NCI-H2029 treated with DMSO at 0.1 percent for 48 hours (cell line): ENCODE results near the gene SALL4.
"Not testable (repeated sequence)": the region's sequence is repeated elsewhere in the genome, so short reads cannot be mapped to it uniquely, and the experiment has no call there.

Experiments used
- DNase-seq: peaks from one replicate; lab custom pipeline; 2025; lab: John Stamatoyannopoulos, UW

Gene SALL4

DNA sequence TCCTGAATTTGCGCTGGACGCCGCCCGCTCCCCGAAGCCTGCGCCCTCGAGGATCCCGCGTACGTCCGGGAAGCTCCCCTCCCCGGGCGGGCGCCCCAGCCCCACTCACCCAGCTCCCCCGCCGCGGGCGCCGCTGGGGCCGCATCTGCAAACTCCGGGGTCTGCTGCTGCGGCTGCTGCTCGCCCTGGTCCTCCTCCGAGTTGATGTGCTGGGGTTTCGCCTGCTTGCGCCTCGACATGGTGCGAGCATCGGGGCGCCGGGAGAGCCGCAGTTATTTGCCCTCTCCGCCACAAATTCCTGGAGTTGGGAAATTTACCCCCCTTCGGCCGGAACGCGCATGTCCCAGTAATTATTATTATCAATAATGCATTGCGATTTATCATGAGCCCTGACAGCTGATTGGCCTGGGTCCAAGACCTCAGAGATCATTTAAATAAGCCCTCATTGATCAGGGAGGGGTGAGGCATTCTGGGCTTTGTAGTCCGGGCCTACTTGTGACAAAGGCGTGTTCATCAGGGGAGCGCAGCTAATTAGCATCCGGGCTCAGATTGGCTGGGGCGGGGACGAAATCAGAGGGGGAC lies at the start of gene SALL4:
Gene SALL4 (minus strand): TSS at position 352 of the 582 bp plus-strand sequence. CDS start 113 bp downstream, at position 239.
- DNase-seq, result no peak

DNA sequence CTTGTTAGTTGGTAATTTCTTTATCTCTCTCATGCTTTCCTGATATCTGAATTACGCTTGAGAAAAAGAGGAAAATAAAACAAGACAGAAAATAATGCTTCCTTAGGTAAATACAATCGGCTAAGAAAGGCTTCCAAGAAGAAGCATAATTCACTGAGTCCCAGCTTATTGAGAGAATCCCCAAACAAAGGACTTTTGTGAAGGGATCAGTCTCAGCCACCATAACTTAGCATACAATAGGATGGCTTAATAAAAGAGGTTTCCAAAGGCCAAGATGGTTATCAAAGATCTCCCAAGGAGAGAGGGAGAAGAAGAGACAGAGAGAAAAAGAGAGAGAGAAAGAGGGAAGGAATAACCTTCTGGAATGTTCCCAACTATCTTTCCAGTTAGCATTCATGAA lies 46.0 kb upstream of the SALL4 start:
- no peak for DNase-seq

DNA sequence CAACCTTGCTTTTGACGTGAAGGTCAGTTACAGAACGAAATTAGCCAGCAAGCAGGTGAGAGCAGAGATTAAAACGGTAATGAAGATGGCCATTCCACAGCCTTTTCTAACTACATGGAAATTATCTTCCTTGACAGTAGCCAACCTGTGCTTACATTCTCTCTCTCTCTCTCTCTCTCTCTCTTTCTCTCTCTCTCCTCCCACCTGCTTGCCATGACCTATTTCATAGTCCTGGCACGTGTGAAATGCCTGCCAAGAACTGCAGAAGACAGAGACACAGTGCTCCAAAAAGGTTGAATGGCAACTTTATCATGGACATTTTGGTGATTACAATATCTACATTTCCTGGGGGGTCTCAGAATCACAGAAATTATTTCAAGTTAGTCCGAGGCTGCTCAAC lies 38.5 kb upstream of the SALL4 start:
- DNase-seq, result no peak

DNA sequence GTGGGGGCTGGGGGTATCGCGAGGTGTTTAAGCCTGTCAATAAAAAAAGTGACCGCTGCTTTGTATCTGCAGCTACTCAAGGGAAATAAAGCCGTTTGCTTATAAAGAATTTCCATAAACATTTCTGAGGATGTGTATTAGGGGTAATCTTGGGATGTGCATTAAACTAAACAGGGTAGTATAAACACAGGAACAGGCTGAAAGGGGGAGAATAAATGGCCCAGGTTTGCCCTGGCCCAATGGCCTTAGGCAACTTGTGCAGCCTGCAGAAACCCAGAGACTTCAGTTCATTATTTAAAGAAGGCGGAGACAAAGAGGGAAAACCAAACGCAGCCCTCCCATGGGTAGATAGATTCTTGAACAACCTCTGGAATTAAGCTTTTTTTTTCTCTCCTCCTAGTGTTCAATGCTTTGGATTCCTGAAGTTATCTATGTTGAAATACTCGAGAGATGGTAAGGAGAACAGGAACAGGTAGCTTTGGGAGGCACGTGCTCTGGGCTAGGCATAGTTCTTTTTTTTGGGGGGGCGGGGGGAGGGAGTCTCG lies 35.6 kb upstream of the SALL4 start:
- DNase-seq, result no peak

DNA sequence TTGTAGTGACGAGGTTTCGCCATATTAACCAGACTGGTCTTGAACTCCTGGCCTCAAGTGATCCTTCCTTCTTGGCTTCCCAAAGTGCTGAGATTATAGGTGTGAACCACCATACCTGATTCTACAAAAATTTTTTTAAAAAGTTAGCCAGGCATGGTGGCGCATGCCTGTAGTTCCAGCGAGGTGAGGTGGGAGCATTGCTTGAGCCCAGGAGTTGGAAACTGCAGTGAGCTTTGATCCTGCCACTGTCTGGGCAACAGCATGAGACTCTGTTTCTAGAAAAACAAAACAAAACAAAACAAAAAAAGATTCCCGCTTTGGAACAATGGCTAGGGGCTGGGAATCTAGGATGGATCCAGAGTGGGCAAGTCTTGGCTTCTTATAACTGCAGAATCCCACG lies 35.1 kb upstream of the SALL4 start:
- DNase-seq, result no peak

DNA sequence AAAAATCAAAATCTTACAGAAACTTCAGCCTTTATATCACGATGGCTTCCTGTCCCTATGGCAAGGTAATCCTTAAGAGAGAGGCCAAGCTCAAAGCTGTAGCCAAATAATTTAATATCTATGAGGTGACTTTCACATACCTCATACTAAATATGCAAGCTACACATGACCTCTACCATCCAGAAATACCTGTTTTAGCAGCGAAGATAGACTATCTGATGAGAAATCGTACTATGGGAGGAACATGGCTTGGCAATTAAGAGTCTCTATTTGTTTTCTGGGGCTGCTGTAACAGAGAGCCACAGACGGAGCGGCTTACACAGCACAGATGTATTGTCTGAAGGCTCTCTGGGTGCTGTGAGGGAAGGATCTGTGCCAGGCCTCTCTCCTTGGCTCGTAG lies 31.0 kb upstream of the SALL4 start:
- no peak for DNase-seq

DNA sequence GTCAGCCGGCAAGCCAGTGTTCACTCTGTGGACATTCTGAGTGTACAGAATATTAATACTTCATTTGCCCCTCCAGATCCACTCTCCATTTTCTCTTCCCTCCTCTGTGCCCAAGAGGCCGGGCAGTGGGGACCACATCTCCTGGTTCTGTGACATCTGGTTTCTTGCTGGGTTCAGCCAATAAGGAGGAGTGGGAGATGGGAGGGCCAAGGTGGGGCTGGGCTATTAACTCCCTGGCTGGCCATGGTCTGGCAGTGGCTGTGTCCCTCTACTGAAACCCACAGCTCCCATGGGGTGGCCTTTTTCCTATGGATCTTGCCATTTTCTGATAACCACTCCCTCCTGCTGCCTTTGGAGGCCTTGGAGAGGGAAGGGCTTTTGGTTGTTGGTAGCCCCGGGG lies 30.0 kb upstream of the SALL4 start:
- DNase-seq, result no peak

DNA sequence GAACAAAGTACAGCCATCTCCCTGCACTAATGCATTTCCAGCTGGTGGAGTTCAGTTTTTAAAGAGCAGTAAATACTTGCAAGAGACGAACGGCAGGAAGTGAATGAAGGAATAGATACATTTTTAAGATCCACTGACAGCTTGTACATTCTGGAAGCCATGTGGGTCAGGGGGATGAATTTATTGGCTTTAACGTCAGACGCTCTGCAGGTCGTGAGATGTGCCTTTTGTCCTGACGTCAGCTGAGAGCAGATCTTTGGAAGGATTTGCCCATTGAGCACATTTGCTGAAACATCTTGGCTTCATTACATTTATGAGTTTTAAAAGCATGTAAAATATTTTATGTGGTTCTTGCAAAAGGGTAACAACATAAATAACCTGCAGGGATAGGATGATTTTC lies 29.5 kb upstream of the SALL4 start:
- DNase-seq, result no peak

DNA sequence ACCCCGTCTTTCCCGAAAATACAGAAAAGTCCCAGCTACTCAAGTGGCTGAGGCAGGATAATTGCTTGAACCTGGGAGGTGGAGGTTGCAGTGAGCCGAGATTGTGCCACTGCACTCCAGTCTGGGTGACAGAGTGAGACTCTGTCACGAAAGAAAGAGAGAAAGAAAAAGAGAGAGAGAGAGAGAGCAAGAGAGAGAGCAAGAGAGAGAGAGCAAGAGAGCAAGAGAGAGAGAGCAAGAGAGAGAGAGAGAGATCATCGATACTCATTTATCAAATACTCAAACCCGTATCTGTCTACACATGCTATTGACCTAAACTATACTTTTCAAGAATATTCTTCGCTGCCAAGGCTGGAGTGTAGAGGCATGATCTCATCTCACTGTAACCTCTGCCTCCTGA lies 28.2 kb upstream of the SALL4 start:
- no peak for DNase-seq

DNA sequence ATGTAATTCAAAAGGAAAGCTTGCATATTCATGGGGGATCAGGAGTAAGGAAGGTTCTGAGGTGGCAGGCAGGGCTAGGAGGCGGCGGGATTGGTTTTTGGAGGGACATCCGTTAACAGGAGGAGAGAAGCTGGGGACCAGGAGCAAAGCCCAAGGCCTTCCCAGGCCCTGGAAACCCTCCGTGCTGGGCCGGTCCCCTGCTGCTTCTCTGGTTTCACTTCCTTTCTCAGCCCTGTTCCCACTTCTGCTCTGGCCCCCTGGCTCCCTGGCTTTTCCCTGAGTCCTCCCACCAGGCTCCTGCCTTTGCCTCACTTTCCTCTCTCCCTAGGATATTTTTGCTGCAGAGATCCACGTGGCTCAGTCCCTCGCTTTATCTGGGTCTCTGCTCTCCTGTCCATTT lies 26.4 kb upstream of the SALL4 start:
- DNase-seq, result no peak

DNA sequence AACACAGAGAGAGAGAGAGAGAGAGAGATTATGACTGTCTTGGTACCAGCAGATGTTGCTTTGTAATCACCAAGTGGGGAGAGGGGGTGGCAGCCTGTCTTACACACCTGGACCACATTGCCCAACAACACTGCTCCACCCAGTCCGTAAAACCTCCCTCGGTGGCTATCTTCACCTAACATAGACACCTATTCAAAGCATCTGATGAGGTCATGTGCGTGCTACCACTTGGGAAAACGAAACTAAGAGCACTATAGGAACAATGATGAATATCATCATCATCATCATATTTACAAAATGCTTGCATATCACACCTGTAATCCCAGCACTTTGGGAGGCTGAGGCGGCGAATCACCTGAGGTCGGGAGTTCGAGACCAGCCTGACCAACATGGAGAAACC lies 24.1 kb upstream of the SALL4 start:
- no peak for DNase-seq

DNA sequence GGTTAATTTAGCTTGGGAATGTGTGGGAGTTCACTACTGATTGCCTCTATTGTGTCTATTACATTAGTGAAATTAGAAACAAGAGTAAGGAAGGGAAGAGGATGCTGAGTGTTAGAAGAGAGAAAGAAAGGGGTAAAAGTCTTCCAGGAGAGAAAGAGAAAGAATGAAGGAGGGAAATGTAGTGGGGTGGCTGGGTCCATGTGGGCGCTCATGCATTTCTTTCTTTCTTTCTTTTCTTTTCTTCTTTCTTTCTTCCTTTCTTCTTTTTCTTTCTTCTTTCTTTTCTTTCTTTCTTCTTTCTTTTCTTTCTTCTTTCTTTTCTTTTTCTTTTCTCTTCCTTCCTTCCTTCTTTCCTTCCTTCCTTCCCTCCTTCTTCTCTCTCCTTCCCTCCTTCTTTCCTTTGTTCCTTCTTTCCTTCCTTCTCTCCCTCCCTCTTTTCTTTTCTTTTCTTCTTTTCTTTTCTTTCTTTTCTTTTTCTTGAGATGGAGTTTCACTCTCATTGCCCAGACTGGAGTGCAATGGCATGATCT lies 16.2 kb upstream of the SALL4 start:
- no peak for DNase-seq

DNA sequence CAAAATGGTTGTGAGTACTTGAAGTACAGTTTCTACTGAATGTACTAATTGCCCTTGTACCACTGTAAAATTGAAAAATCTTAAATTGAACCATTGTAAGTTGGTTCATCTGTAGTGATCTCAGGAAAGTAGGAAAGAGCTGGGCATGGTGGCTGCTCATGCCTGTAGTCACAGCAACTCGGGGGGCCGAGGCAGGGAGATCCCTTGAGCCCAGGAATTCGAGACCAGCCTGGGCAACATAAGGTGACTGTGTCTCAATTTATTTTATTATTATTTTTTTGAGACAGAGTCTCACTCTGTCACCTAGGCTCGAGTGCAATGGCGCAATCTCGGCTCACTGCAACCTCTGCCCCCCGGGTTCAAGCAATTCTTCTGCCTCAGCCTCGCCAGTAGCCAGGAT lies 14.5 kb upstream of the SALL4 start:
- DNase-seq, result not testable (repeated sequence)

DNA sequence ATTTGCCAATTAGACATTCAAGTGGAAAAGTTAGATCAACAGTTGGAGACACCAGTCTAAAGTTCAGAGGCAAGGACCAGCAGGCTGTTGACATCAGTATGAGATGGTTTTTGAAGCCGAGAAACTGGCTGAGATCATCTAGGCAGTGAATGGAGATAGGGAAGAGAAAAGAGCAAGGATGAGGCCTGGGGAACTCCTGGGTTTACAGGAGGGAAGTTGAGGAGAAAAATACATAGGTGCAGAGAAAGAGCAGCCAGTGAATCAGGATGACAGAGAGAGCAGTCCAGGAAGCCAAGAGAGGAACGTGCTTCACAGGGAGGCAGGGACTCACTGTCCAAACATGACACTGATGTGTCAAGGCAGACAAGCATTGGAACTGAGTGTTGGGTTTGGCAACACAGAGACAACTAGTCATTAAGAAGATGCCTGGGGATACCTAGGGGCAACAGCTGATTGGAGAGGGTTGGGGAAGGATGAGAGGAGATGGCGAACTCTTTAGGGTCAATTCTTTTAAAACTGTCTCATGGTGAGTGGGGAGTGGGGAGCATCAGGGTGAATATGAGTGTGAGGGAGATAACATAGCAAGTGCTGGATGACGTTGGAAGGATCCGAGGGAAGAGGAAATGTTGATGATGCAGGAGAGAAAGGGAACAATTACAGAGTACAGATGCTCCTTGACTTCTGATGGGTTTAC lies 13.2 kb upstream of the SALL4 start:
- no peak for DNase-seq

DNA sequence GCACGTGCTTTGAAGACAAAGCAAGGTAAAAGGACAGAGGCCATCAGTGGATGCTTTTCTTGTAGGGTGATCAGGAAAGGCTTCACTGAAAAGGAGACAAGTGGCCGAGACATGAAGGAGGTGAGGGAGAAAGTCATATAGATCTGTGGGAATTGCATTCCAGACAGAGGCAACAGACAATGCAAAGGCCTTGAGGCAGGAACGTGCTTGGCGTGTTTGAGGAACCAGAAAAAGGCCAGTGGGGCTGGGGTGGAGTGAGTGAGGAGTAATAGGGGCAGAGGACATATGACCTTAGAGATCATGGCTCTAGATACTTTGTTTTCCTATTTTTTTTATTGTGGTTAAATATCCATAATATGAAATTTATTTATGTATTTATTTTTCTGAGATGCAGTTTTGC lies 10.5 kb upstream of the SALL4 start:
- DNase-seq, result no peak

DNA sequence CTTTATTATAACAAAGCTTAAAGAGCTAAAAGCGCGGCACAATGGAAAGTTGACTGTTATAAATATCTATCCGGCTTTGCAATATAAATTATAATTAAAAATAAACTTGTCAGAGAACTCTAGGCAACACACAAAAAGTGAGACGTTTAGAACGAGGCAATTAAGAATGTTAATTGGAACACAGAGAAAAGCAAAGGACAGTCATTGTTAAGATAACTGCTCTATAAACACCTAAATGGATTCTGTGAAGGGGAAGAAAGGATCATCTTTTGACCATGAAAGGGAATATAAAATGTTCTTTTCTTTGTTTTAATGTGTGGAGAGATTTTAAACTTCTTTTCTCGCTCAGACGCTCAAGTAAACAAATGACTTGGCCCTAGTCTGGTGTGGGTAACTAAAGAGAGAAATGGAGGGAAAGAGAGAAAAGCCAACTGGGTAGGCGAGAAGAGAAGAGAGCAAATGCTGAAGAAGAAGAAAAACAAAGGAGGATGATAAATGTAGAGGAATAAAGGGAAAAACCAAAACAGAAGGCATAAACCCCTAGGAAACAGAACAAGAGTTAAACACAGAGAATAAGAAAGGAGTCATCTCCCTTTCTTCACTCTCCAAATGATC lies 9.3 kb upstream of the SALL4 start:
- no peak for DNase-seq

DNA sequence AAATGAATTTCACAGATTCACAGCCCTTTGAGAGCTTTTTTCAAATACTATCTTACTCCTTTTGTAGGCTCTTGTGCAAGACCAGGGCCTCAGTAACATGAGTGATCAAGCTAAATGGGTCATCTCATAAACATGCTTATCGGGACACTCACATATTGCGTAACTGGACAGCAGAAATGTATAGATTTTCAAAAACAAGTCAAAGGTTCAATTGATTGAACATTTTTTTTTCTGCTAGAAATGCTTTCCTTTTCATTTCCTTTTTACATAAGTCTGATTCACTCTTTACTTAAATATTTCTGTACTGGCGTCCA lies 8.7 kb upstream of the SALL4 start:
- no peak for DNase-seq

DNA sequence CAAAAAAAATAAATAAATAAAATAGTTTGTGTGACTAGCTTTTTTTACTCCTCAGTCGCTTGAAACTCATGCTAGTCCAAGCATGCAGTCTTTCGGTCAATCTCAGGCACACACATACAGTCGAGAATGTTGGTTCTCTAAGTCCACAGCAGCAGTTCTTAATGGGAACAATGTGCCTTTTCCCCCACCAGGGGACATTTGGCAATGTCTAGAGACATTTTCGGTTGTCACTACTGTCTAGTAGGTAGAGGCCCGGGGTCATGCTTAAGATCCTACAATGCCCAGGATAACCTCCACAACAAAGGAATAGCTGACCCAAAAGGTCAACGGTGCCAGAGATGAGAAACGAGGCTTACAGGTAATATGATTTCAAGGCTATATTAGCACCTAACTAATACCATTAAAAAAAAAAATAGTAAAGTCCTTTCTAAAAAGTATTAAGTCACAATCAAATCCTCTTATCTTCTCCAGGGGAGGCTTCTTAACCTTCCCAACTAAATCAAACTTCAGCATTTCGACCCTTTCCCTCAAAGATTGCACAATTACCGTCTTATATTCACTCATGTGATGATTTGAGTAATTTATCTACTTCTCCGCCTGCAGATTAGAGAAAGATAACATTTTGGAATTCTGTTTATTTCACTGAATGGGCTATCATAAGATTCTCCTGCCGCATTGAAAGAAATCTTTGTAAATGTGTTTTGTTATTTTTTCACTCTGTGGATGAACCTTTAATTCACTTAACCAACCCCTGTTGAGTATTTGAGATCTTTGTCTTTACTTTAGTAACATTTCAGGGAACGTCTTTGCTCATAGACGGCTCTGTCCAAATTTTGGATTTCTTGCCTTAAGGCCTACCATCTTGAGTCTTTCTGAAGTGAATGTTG lies 8.1 kb upstream of the SALL4 start:
- no peak for DNase-seq

DNA sequence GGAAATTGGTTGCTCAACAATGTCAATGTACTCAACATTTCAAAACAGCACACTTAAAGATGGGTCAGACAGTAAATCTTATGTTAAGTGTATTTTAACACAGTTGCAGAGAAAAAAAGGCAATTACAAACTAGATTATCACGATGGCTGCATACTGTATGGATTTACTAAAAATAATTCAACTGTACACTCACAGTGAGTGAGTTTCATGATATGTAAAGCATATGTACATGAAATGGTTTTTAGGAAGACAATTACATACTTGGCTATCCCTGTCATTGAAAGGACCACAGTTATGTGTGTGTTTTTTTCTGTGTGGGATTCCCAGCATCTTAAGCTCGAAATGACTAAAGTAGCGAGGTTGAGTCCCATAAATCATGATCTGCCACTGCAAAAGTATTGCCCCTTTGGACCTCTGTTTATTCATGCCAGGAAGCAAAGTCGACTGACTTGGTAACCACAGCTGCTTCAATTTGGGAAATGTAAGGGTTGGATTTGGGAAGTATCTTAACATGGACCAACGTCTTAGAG lies 5.5 kb upstream of the SALL4 start:
- no peak for DNase-seq

DNA sequence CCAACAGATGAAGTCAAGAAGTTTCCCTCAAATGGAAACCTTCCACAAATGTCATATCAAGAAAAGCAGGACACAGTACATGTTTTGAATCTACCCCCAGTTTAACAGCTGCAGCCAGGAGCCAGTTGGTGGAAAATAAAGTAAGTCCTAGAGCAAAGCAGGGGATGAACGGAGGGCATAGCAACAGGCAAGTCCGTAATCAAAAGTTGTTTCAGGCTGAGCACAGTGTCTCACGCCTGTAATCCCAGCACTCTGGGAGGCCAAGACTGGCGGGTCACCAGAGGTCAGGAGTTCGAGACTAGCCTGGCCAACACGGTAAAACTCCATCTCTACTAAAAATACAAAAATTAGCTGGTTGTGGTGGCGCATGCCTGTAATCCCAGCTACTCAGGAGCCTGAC lies 2.4 kb upstream of the SALL4 start:
- DNase-seq, result no peak

DNA sequence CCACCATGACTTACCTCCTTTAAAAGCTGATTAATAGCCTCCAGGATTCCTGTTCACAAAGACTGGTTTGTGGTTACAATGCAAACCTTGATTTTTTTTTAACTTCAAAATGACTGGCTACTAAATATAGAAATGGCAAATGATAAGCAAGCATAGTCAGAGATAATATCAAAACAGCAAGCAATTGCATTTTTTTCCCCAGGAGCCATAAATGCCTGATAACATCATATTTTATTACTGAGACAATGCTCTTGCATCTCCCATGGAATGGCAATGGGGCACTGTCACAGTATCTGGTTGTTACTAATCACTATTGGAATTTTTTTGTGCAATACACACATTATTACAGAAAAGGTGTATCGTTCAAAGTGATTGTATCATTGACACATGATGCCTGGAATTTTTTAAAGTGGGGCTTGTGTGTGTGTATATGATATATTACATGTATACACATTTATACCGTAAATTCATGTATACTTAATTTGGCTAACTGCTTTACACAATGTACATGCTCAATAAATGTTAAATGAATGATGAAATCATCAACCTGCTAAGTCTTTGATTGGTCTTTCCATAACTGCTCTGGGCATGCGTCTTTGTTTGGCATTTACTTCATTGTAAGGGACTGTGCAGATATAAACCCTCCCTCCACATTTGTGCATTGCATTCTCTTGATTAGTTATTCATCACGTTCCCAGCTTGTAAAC lies 980 bp upstream of the SALL4 start:
- DNase-seq, result no peak

DNA sequence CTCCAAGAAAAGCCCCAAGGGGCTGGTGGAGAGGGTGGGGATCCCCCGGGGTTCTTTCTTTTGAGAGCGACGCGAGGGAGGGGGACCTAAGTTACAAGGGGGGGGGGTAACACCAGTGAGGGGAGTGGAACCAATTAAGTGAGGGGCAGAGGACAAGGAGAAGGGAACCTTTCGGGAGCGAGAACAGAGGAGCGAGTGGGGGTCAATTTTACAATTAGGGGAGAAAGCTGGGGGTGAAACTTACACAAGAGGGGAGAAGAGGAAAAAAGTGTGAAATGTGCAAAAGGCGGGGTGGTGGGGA lies 548 bp downstream of the SALL4 start:
- no peak for DNase-seq
